Measurements from ENCODE around the gene DGKZ. TPM values are rescaled to one million over a fixed set of nuclear protein-coding genes. Genes with fewer than 3 reads are reported as not detected.
A peak's percentile ranks its signal among the peaks of the same experiment; 100 is the strongest.

Gene DGKZ
- total RNA-seq, 1 experiment from 2014 or later: 68.9 TPM

GRCh38 chr11:46381048-46381818 lies 34.0 kb downstream of the DGKZ start, which contains the start of gene MDK:
MDK (plus strand) TSS chr11:46381669; CDS start chr11:46382058, 389 bp downstream.
- no peaks in the 10 kb centered on the region for H3K79me2 ChIP-seq (ENCODE audit: insufficient read depth, low read length)
- Mint-ChIP-seq H3K27me3 (ENCODE audit: low read depth) (peaks cover 15% of the 10 kb centered on the region), H3K4me1 (peaks cover 6 to 24% of the 10 kb centered on the region in 2 experiments), H3K9me3 (no peaks in the 10 kb centered on the region), H3K36me3 (ENCODE audit: insufficient read depth in 1 of 3, low read depth in 3 of 3) (peaks cover 14 to 28% (median 27%) of the 10 kb centered on the region in 3 experiments), H3K4me3 (peak within 1 kb of the TSS; percentile 79 to 86), H3K27ac (peak within 1 kb of the TSS; percentile 59 to 95 (median 82); a peak in 5 of 7 replicates)
- H2BK12ac ChIP-seq (ENCODE audit: insufficient read length, low read depth, low read length): peak within 1 kb of the TSS; percentile 51
- H4K20me1 ChIP-seq (ENCODE audit: control insufficient read depth, insufficient read depth, insufficient read length): no peaks in the 10 kb centered on the region
- H3T11ph ChIP-seq (ENCODE audit: low read length): no peak within 1 kb of the TSS
- peak; percentile 73 for DNase-seq
- peak within 1 kb of the TSS; percentile 63 for H2BK120ac ChIP-seq (ENCODE audit: low read depth, low read length, poor library complexity, severe bottlenecking)
- no peak within 1 kb of the TSS; the same call in 1 of the 2 replicates for H2BK15ac ChIP-seq (ENCODE audit: low read depth, low read length)
- no peak within 1 kb of the TSS for H2AFZ ChIP-seq (ENCODE audit: low read length)
- H4K5ac ChIP-seq (ENCODE audit: insufficient read length, low read depth, low read length): no peak within 1 kb of the TSS
- peaks cover 4% of the 10 kb centered on the region; the same call in 1 of the 2 replicates for H3K4me1 ChIP-seq (ENCODE audit: insufficient read depth, low read length)
- no peak within 1 kb of the TSS for H4K91ac ChIP-seq (ENCODE audit: insufficient read length, low read depth, low read length)
- peaks cover 8% of the 10 kb centered on the region for H3K23me2 ChIP-seq (ENCODE audit: insufficient read length, low read depth, low read length, poor library complexity, severe bottlenecking)
- no peak within 1 kb of the TSS for H3K23ac ChIP-seq (ENCODE audit: insufficient read length, low read depth, low read length)
- no peak within 1 kb of the TSS for H3K56ac ChIP-seq (ENCODE audit: insufficient read length, low read depth, low read length)
- peak within 1 kb of the TSS; percentile 61 for H3K9ac ChIP-seq (ENCODE audit: extremely low read depth, insufficient read length, low read length)
- no peak within 1 kb of the TSS for H2BK5ac ChIP-seq (ENCODE audit: insufficient read length, low read length)
- H3K27me3 ChIP-seq (ENCODE audit: insufficient read depth, low read length): no peaks in the 10 kb centered on the region
- no peak within 1 kb of the TSS for H4K8ac ChIP-seq (replicated peaks; ENCODE audit: insufficient read length, low read depth, low read length)
- H3K4ac ChIP-seq (ENCODE audit: low read depth, low read length): 0 out of 2 replicates have a peak within 1 kb of the TSS, but pooled peaks have one; percentile 5
- no peaks in the 10 kb centered on the region for H3K79me1 ChIP-seq (ENCODE audit: insufficient read depth, low read depth, low read length, poor library complexity, severe bottlenecking)
- WGBS (ENCODE audit: extremely low coverage, insufficient read length, low lambda C conversion rate): no CpG with 5 or more reads among the region's 96 CpGs
- H3K18ac ChIP-seq (ENCODE audit: insufficient read length, low read depth, low read length): peak within 1 kb of the TSS; percentile 91
- no peak for TF ChIP-seq CTCF (conservative IDR thresholded peaks at IDR 0.05)
- no peaks in the 10 kb centered on the region for H3K9me3 ChIP-seq (ENCODE audit: control insufficient read depth, low read depth, low read length)
- H3K27ac ChIP-seq (ENCODE audit: insufficient read length, low read depth, low read length): no peak within 1 kb of the TSS
- peak within 1 kb of the TSS; percentile 88 for H3K14ac ChIP-seq (ENCODE audit: insufficient read depth, low read length)
- H2BK20ac ChIP-seq (ENCODE audit: low read depth, low read length, poor library complexity, severe bottlenecking): no peak within 1 kb of the TSS
- H3K4me2 ChIP-seq (ENCODE audit: insufficient read depth, insufficient read length, low read length): peak within 1 kb of the TSS; percentile 73
- H2AK5ac ChIP-seq (ENCODE audit: insufficient read length, low read length): no peak within 1 kb of the TSS
